HEK293T (cell line): ENCODE measurements around the gene CMKLR1.

ENCODE experiments used
- CTCF ChIA-PET: fragments of 350-600 bp; formaldehyde crosslinking; extraction: SDS; loops from one replicate; lab custom pipeline; 2021; ENCODE audit warnings: antibody characterized with exemption, inconsistent platforms; lab: Yijun Ruan, JAX
- POLR2A ChIA-PET: fragments of 350-600 bp; formaldehyde crosslinking; extraction: SDS; loops from one replicate; lab custom pipeline; 2020; ENCODE audit warnings: antibody characterized with exemption, inconsistent platforms; lab: Yijun Ruan, JAX
- DNase-seq: peaks from one replicate; pipeline ENCODE4 v3.0.0; 2012; ENCODE audit warnings: mixed read lengths; ENCODE audit errors: extremely low spot score
- ARNT ChIP-seq: fragments of 450-650 bp; IDR thresholded peaks from 2 replicates; pipeline ENCODE4 v1.6.1; 2017; ENCODE audit warnings: mild to moderate bottlenecking
- BHLHE40 ChIP-seq: fragments of 450-650 bp; IDR thresholded peaks from 2 replicates; pipeline ENCODE4 v1.6.1; 2016; ENCODE audit warnings: mild to moderate bottlenecking, moderate library complexity, borderline replicate concordance
- CTBP1 ChIP-seq: fragments of 450-650 bp; IDR thresholded peaks from 2 replicates; pipeline ENCODE4 v1.6.1; 2016; ENCODE audit warnings: borderline replicate concordance
- ELF4 ChIP-seq: fragments of 450-650 bp; IDR thresholded peaks from 2 replicates; pipeline ENCODE4 v1.6.1; 2017; ENCODE audit warnings: antibody characterized with exemption
- FOXA1 ChIP-seq: fragments of 450-650 bp; IDR thresholded peaks from 2 replicates; pipeline ENCODE4 v1.6.1; 2016; ENCODE audit warnings: mild to moderate bottlenecking
- FOXK2 ChIP-seq: fragments of 450-650 bp; IDR thresholded peaks from 2 replicates; pipeline ENCODE4 v1.6.1; 2016; ENCODE audit warnings: mild to moderate bottlenecking
- FOXM1 ChIP-seq: fragments of 450-650 bp; IDR thresholded peaks from 2 replicates; pipeline ENCODE4 v1.6.1; 2017; ENCODE audit warnings: mild to moderate bottlenecking, borderline replicate concordance
- HDGF ChIP-seq: fragments of 450-650 bp; IDR thresholded peaks from 2 replicates; pipeline ENCODE4 v1.6.1; 2017; ENCODE audit warnings: antibody characterized with exemption, borderline replicate concordance
- L3MBTL2 ChIP-seq: fragments of 450-650 bp; conservative IDR thresholded peaks from 2 replicates; pipeline ENCODE4 v1.6.1; 2016; ENCODE audit warnings: mild to moderate bottlenecking
- LEF1 ChIP-seq: fragments of 450-650 bp; IDR thresholded peaks from 2 replicates; pipeline ENCODE4 v1.6.1; 2017; ENCODE audit warnings: mild to moderate bottlenecking, borderline replicate concordance
- NFRKB ChIP-seq: fragments of 450-650 bp; IDR thresholded peaks from 2 replicates; pipeline ENCODE4 v1.6.1; 2016; ENCODE audit warnings: mild to moderate bottlenecking, moderate library complexity
- SP1 ChIP-seq: fragments of 450-650 bp; IDR thresholded peaks from 2 replicates; pipeline ENCODE4 v1.6.1; 2017
- SUZ12 ChIP-seq: fragments of 450-650 bp; IDR thresholded peaks from 2 replicates; pipeline ENCODE4 v1.6.1; 2016; ENCODE audit warnings: mild to moderate bottlenecking
- TARDBP ChIP-seq: fragments of 450-650 bp; IDR thresholded peaks from 2 replicates; pipeline ENCODE4 v1.6.1; 2016
- ZNF384 ChIP-seq: fragments of 450-650 bp; IDR thresholded peaks from 2 replicates; pipeline ENCODE4 v1.6.1; 2016
- TF ChIP-seq, protein P1 (sequence below): fragments of 450-650 bp; IDR thresholded peaks from 2 replicates; pipeline ENCODE4 v1.6.1; 2016

Gene CMKLR1

DNA sequence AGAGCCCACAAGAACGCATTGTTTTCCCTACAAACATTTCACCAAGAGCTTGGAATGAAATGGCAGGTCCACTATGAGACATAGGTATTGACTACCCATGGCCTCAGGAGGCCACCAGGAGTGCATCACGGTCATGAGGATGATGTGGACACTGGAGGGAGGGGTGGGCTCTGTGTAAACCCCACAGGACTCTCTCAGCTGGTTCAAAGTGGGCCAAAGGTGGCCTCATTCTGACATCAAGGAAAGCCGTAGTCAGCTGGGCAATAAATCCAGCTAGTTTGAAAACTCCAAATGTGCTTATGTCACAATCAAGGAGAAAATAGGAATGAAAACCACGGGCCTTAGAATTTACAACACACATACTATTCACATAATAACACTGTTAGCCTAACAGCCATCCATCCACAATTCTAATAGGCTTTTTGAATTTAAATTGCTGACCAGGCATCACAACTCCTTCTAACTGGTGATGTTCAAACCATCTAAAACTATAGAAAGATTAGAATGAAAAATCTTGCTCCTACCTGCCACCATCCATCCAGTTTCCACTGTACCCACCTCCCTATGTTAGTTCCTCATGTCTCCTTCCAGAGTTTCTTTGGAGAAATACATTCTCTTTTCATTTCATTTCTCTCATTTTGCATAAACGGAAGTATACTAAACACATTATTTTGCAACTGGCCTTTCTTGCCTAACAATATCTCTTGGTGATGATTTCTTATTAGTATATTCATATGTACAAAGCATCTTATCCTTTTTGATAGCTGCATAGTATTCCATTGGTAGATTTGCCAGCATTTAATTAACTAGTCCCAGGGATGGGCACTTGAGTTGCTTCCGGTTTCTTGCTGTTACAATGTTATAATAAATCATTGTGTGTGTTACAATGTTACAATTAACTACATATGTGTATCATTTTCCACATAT, 21.5 kb downstream of the CMKLR1 start:
- ChIA-PET POLR2A (no interaction called here), CTCF (no interaction called here)
- TF ChIP-seq ARNT (no peak), ZNF384 (no peak), BHLHE40 (no peak), NFRKB (no peak), L3MBTL2 (no peak), TARDBP (no peak), FOXM1 (no peak), FOXK2 (no peak), HDGF (no peak), ELF4 (no peak), FOXA1 (no peak)
- DNase-seq = no peak

DNA sequence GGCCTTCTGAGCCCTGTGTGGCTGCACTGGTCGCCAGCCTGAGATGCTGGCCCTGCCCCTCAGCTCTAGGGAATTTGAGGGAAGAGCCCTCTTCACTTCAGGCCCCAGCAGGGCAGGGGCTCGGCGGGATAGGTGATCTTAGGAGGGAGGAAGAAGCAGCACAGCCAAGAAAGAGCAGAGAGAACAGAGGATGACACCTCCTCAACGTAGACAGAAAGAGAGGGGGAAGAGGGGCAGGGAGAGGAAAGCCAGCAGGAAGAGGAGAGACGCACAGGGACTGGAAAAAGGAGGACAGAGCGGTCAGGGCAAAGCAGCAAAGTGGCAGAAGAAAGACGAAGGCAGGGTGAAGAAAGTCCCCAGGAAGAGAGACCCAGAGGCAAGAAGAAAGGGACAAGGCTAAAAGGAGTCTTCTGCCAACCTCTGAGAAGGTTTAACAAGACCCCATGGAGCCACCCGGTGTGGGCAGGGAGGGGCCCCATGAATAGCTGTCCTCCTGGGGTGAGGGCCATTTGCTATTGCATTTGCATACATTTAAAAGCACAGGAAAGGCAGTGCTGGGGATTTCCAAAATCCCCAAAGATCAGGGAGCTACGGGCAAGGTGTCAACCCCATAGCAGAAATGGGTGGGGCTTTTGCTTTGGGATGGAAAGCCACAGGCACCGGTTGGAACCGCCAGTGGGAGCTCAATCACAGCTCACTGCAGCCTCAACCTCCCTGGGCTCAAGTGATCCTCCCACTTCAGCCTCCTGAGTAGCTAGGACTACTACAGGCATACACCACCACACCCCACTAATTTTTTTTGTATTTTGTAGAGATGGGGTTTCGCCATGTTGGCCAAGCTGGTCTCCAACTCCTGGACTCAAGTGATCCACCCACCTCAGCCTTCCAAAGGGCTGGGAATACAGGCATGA, 22.7 kb downstream of the CMKLR1 start:
- no peak for DNase-seq

DNA sequence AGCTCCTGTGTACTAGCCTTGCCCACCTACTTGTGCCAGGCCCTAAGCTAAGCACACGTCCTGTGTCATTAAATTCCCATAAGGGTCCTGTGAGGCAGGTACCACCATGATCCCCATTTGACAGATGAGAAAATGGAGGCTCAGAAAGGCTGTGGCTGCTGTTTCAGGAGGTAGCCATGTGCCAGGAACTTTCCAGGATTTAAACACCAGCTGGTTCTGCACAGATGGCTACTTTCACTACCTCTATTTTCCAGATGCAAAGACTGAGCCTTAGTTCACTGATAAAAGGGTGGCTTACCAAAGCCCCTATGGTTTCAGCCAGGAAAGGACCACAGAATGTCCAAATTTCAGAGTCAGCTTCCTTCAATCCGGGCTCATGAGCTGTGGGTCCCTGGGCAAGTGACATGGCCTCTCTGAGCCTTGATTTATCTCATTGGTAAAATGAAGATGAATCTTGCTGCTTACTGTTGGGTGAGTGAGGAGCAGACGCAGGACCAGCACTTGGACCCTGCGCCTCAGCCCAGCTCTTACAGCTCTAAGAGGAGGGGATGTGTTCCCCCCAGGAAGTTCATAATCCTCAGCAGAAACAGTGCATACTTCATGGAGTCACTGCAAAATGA, 23.5 kb downstream of the CMKLR1 start:
- DNase-seq = no peak
- POLR2A ChIA-PET = no interaction called here
- CTCF ChIA-PET = interaction anchor here (0.6 kb wide), 1 partner anchor 140 kb away, joined by 3 read pairs; no protein-coding TSS in a partner anchor
- TF ChIP-seq TARDBP (no peak), HDGF (no peak), ARNT (no peak), LEF1 (no peak), SP1 (no peak), FOXK2 (no peak), L3MBTL2 (no peak), ZNF384 (no peak), FOXA1 (no peak), FOXM1 (no peak)

More for the DNA sequence above, 22.7 kb downstream of the CMKLR1 start:
- ChIA-PET POLR2A (no interaction called here), CTCF (interaction anchor here (0.6 kb wide), 1 partner anchor 139 kb away, joined by 3 read pairs; no protein-coding TSS in a partner anchor)
- no peak for TF ChIP-seq BHLHE40
- TF ChIP-seq SP1 = no peak
- no peak for TF ChIP-seq FOXK2
- TF ChIP-seq HDGF = no peak
- no peak for TF ChIP-seq LEF1
- TF ChIP-seq TARDBP = no peak
- TF ChIP-seq FOXA1 = no peak
- TF ChIP-seq SUZ12 = no peak
- no peak for TF ChIP-seq NFRKB

DNA sequence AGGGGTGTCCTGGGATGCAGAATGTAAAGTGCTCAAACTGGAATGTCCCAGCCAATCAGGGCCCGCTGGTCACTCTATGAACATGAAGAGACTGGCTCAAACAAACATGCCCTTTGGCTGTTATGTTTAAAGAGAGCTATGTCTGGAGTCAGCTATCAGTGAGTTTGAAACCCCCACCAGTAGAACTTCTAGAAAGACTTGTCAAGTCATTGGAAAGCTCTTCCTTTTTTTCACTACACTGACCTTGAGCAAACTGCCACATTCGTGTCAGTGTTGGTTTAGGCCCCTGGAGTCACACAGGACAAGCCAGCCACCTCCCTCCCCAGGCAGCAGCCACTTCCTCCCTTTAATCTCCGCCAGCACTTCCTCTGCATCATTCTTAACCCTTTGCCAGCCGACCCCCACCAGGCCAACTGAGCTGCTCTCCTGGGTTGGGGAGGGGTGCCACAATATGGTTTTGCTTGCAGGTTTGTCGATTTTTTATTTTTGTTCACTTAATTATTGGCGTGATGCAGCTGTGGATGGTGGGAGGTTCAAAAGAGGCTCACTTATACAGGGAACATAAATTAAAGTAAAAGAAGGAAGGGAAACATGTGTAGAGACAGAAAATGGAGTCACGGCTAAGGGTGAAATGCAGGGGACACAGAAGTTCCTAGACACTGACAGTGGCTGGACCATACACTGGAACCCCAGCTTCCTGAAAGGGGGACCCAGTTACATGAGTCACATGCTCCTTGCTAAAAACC, 25.3 kb downstream of the CMKLR1 start:
- CTCF ChIA-PET = interaction anchor here (0.7 kb wide), 1 partner anchor 141 kb away, joined by 3 read pairs; no protein-coding TSS in a partner anchor
- TF ChIP-seq NFRKB (no peak), CTBP1 (no peak), ZNF384 (no peak), ARNT (no peak), FOXA1 (no peak), TARDBP (no peak), FOXM1 (no peak), BHLHE40 (no peak), L3MBTL2 (no peak), SP1 (no peak), SUZ12 (no peak), HDGF (no peak), LEF1 (no peak), FOXK2 (no peak), ELF4 (no peak)
- TF ChIP-seq, protein P1, sequence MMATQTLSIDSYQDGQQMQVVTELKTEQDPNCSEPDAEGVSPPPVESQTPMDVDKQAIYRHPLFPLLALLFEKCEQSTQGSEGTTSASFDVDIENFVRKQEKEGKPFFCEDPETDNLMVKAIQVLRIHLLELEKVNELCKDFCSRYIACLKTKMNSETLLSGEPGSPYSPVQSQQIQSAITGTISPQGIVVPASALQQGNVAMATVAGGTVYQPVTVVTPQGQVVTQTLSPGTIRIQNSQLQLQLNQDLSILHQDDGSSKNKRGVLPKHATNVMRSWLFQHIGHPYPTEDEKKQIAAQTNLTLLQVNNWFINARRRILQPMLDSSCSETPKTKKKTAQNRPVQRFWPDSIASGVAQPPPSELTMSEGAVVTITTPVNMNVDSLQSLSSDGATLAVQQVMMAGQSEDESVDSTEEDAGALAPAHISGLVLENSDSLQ = no peak
- no peak for DNase-seq
- POLR2A ChIA-PET = no interaction called here

DNA sequence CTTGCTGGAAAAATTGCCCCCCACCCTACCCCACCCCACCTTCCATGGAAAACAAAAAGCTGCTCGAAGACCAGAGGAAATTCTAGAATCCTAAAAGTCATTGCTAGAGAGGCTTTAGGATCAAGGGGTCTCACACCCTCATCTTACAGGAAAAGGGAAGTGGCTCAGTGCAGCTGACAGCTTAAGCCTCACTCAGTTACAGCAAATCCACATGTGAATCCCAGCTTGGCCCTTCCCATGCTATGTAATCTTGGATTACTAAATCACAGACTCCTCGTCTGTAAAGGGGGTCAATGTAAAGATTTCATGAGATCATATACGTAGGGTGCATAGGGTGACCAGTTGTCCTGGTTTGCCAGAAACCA, 25.9 kb downstream of the CMKLR1 start:
- CTCF ChIA-PET = no interaction called here

More for the DNA sequence above, 25.9 kb downstream of the CMKLR1 start:
- no peak for DNase-seq
- POLR2A ChIA-PET = no interaction called here
- TF ChIP-seq FOXM1 (no peak), NFRKB (no peak), L3MBTL2 (no peak), TARDBP (no peak), LEF1 (no peak), HDGF (no peak)
